Spinal cord (tissue), 10 donors: ENCODE measurements around the gene NDUFS1. TPM values are rescaled to one million over a fixed set of nuclear protein-coding genes. Genes with fewer than 3 reads are reported as not detected.
A peak's percentile ranks its signal among the peaks of the same experiment; 100 is the strongest.
"Not testable (repeated sequence)": the region's sequence is repeated elsewhere in the genome, so short reads cannot be mapped to it uniquely, and the experiment has no call there.

Experiments
- DNase-seq, 6 donors: peaks; one replicate each; pipeline versions ENCODE4 v3.0.0 to v3.0.0-alpha.2; 2013 to 2015; ENCODE audit warnings: low spot score in 6 of 6, low read depth in 4 of 6
- H3K27ac ChIP-seq: one replicate; pipeline ENCODE4 v1.5.1; 2013; ENCODE audit warnings: low read depth, low read length, control low read depth
- H3K27me3 ChIP-seq: one replicate; pipeline ENCODE4 v1.6.1; 2013; ENCODE audit warnings: low read length; ENCODE audit not compliant: control insufficient read depth, insufficient read depth
- H3K36me3 ChIP-seq: one replicate; pipeline ENCODE4 v1.6.1; 2013; ENCODE audit warnings: low read length; ENCODE audit not compliant: control insufficient read depth, insufficient read depth
- H3K4me1 ChIP-seq: one replicate; pipeline ENCODE4 v1.6.1; 2013; ENCODE audit warnings: low read length; ENCODE audit not compliant: control insufficient read depth, insufficient read depth
- H3K4me3 ChIP-seq: one replicate; pipeline ENCODE4 v1.5.1; 2013; ENCODE audit warnings: low read depth, low read length, control low read depth
- H3K9me3 ChIP-seq: one replicate; pipeline ENCODE4 v1.6.1; 2013; ENCODE audit warnings: low read length; ENCODE audit not compliant: control insufficient read depth, insufficient read depth
- WGBS: methylation state at CpG from one replicate; pipeline ENCODE4 v1.1.5; 2013; ENCODE audit warnings: missing lambda C conversion rate; ENCODE audit not compliant: insufficient coverage; 5-methylcytosine and 5-hydroxymethylcytosine counted together
- long read RNA-seq, 4 donors: transcript quantifications; one replicate each; lab custom pipeline, GENCODE V29; 2026
- polyA plus RNA-seq, 2 donors: library from polyadenylated mRNA; unstranded; fragments of 120-200 nt; gene quantifications; one replicate each; pipeline ENCODE4 v1.2.1, GENCODE V29; 2013; ENCODE audit not compliant: insufficient read length in 2 of 2
- total RNA-seq, 2 donors: library from RNA; depleted of rRNA in 1 of 2; stranded (reverse); fragments of 120-200 nt in 1 of 2; fragments of >200 nt in 1 of 2; gene quantifications; one replicate each; pipeline versions ENCODE4 v1.2.3 to v1.2.4, GENCODE V29; 2013 to 2014
- donor health status: healthy.

The NDUFS1 gene
- total RNA-seq (100 to 1,000 TPM; 115 to 181 TPM), polyA plus RNA-seq (10 to 100 TPM; 76.7 to 80.2 TPM)
- long read RNA-seq, donor 1, full-length matches to known transcripts, result 10 of 48 reads
- long read RNA-seq, donor 1, partial matches to known transcripts, result 38 of 48 reads
- long read RNA-seq, donor 1, other reads (novel, unspliced or antisense), result 0 of 48 reads
- long read RNA-seq, donor 2, full-length matches to known transcripts, result 7 of 14 reads
- long read RNA-seq, donor 2, partial matches to known transcripts, result 7 of 14 reads
- long read RNA-seq, donor 2, other reads (novel, unspliced or antisense), result 0 of 14 reads
- long read RNA-seq, donor 3, full-length matches to known transcripts, result 7 of 603 reads
- long read RNA-seq, donor 3, partial matches to known transcripts, result 572 of 603 reads
- long read RNA-seq, donor 3, other reads (novel, unspliced or antisense), result 24 of 603 reads
- long read RNA-seq, donor 4, full-length matches to known transcripts, result 3 of 4,837 reads
- long read RNA-seq, donor 4, partial matches to known transcripts, result 4,620 of 4,837 reads
- long read RNA-seq, donor 4, other reads (novel, unspliced or antisense), result 214 of 4,837 reads

- DNase-seq, result peak; percentile 96 to 99 (median 98)
- peaks cover 13% of the 10 kb centered on the region for H3K4me1 ChIP-seq
- no peaks in the 10 kb centered on the region for H3K9me3 ChIP-seq
- H3K36me3 ChIP-seq, result peaks cover 16% of the 10 kb centered on the region
- no peaks in the 10 kb centered on the region for H3K27me3 ChIP-seq
- 0% methylated on average over 62 of the region's 64 CpGs for WGBS
- peak within 1 kb of the TSS; percentile 95 for H3K27ac ChIP-seq
- peak within 1 kb of the TSS; percentile 98 for H3K4me3 ChIP-seq
Observed at GRCh38 chr2:206159346-206160124, at the start of gene NDUFS1, which contains the start of gene EEF1B2. TSS of gene NDUFS1 (minus strand) at chr2:206159444. CDS start at chr2:206153678, 5,766 bp downstream. TSS of gene EEF1B2 (plus strand) at chr2:206159895. CDS start at chr2:206159980, 85 bp downstream.

- Histone ChIP-seq H3K27ac (no peak overlapping the region), H3K4me3 (no peak overlapping the region), H3K9me3 (no peaks in the 10 kb centered on the region), H3K4me1 (no peaks in the 10 kb centered on the region), H3K36me3 (no peaks in the 10 kb centered on the region), H3K27me3 (no peaks in the 10 kb centered on the region)
- WGBS, result 100% methylated on average over 2 of the region's 7 CpGs
- no peak for DNase-seq
Observed at GRCh38 chr2:206208900-206209299, 49.7 kb upstream of the NDUFS1 start.

DNA sequence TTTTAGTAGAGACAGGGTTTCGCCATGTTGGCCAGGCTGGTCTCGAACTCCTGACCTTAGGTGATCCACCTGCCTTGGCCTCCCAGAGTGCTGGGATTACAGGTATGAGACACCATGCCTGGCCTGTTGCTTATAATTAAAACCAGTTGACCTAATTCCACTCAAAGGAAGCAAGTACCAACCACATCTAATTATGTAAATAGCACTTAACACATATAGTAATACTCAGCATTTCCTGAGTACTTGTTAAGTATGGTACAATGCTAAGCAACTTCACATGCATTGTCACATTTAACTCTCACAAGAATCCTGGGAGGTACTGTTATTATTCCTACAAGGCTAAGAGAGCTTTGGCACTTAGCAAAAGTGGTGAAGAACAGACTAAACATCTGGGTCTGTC lies 48.1 kb upstream of the NDUFS1 start:
- 100% methylated on average over 1 of the region's 2 CpGs for WGBS
- not testable (repeated sequence) for H3K27ac ChIP-seq, H3K9me3 ChIP-seq, DNase-seq, H3K4me3 ChIP-seq, H3K36me3 ChIP-seq, H3K4me1 ChIP-seq, H3K27me3 ChIP-seq

- H3K27ac ChIP-seq, result no peak overlapping the region
- H3K4me1 ChIP-seq, result no peaks in the 10 kb centered on the region
- no peaks in the 10 kb centered on the region for H3K9me3 ChIP-seq
- DNase-seq, result no peak
- no peaks in the 10 kb centered on the region for H3K27me3 ChIP-seq
- no CpG with 5 or more reads among the region's 3 CpGs for WGBS
- H3K36me3 ChIP-seq, result no peaks in the 10 kb centered on the region
- no peak overlapping the region for H3K4me3 ChIP-seq
Observed at GRCh38 chr2:206204710-206205109, 45.5 kb upstream of the NDUFS1 start.

- 92% methylated on average over 14 of the region's 17 CpGs for WGBS
- no peak overlapping the region for H3K27ac ChIP-seq
- no peak overlapping the region for H3K4me3 ChIP-seq
- no peaks in the 10 kb centered on the region for H3K36me3 ChIP-seq
- H3K4me1 ChIP-seq, result no peaks in the 10 kb centered on the region
- no peaks in the 10 kb centered on the region for H3K27me3 ChIP-seq
- DNase-seq, result no peak
- no peaks in the 10 kb centered on the region for H3K9me3 ChIP-seq
Observed at GRCh38 chr2:206203331-206203730, 44.1 kb upstream of the NDUFS1 start.

- H3K4me3 ChIP-seq, result no peak overlapping the region
- no peak for DNase-seq
- no peaks in the 10 kb centered on the region for H3K27me3 ChIP-seq
- no peaks in the 10 kb centered on the region for H3K4me1 ChIP-seq
- H3K9me3 ChIP-seq, result no peaks in the 10 kb centered on the region
- WGBS, result 84% methylated on average over 5 of the region's 16 CpGs
- no peak overlapping the region for H3K27ac ChIP-seq
- H3K36me3 ChIP-seq, result no peaks in the 10 kb centered on the region
Observed at GRCh38 chr2:206202446-206202845, 43.2 kb upstream of the NDUFS1 start.

GRCh38 chr2:206201075-206201848 lies 42.0 kb upstream of the NDUFS1 start:
- H3K9me3 ChIP-seq, result no peaks in the 10 kb centered on the region
- whole genome bisulfite sequencing, result 75% methylated on average over 1 of the region's 5 CpGs
- no peaks in the 10 kb centered on the region for H3K4me1 ChIP-seq
- H3K27ac ChIP-seq, result no peak overlapping the region
- no peak for DNase-seq
- no peaks in the 10 kb centered on the region for H3K36me3 ChIP-seq
- no peaks in the 10 kb centered on the region for H3K27me3 ChIP-seq
- H3K4me3 ChIP-seq, result no peak overlapping the region

DNA sequence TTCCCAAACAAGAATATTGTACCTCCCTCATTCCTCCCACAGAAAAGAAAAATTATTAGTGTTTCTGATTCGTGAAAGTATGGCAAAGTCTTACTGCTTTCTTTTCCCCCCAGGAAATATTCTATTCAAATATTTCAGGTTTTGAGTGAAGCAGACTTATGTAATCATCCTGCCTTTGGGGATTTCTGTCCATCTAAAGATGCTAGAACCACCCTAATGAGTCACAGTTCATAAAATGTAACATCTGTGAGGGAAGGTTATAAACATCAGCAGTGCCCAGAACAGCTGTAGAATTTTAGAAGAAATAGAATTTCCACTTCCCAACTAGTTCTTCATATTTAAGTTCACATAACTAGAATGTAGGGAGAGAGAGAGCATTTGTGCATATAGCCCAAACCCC lies 39.4 kb upstream of the NDUFS1 start:
- no peaks in the 10 kb centered on the region for H3K4me1 ChIP-seq
- no peaks in the 10 kb centered on the region for H3K9me3 ChIP-seq
- no peak overlapping the region for H3K27ac ChIP-seq
- no peaks in the 10 kb centered on the region for H3K27me3 ChIP-seq
- no peak for DNase-seq
- H3K4me3 ChIP-seq, result no peak overlapping the region
- no CpG with 5 or more reads among the region's 1 CpG for WGBS
- no peaks in the 10 kb centered on the region for H3K36me3 ChIP-seq

- Histone ChIP-seq H3K36me3 (no peaks in the 10 kb centered on the region), H3K4me1 (no peaks in the 10 kb centered on the region), H3K9me3 (no peaks in the 10 kb centered on the region), H3K4me3 (no peak overlapping the region), H3K27ac (no peak overlapping the region), H3K27me3 (no peaks in the 10 kb centered on the region)
- no peak for DNase-seq
- no CpG with 5 or more reads among the region's 2 CpGs for WGBS
Observed at GRCh38 chr2:206193671-206194357, 34.6 kb upstream of the NDUFS1 start.
